Panc1 (cell line): Measurements from ENCODE around the gene FBXW11.

Experiments used
- CTCF ChIP-seq: fragments of 450-650 bp; IDR thresholded peaks from 2 replicates; pipeline ENCODE4 v1.5.1; 2017; ENCODE audit warnings: mild to moderate bottlenecking
- POLR2AphosphoS5 ChIP-seq: IDR thresholded peaks from 2 replicates; pipeline ENCODE4 v1.6.1; 2012; ENCODE audit warnings: mild to moderate bottlenecking, low read depth, low read length, moderate library complexity
- SIN3A ChIP-seq: IDR thresholded peaks from 2 replicates; pipeline ENCODE4 v1.6.1; 2012; ENCODE audit warnings: low read depth, mild to moderate bottlenecking, low read length, moderate library complexity, borderline replicate concordance; ENCODE audit not compliant: insufficient read depth
- TF ChIP-seq, protein P1 (sequence below), 2 experiments: IDR thresholded peaks; 2 replicates each; pipeline ENCODE4 v1.6.1; 2011 to 2012; ENCODE audit warnings: low read depth in 2 of 2, control low read depth in 1 of 2, low read length in 1 of 2, mild to moderate bottlenecking in 1 of 2, moderate library complexity in 1 of 2; ENCODE audit not compliant: insufficient read depth in 1 of 2

- TF ChIP-seq, protein P1, sequence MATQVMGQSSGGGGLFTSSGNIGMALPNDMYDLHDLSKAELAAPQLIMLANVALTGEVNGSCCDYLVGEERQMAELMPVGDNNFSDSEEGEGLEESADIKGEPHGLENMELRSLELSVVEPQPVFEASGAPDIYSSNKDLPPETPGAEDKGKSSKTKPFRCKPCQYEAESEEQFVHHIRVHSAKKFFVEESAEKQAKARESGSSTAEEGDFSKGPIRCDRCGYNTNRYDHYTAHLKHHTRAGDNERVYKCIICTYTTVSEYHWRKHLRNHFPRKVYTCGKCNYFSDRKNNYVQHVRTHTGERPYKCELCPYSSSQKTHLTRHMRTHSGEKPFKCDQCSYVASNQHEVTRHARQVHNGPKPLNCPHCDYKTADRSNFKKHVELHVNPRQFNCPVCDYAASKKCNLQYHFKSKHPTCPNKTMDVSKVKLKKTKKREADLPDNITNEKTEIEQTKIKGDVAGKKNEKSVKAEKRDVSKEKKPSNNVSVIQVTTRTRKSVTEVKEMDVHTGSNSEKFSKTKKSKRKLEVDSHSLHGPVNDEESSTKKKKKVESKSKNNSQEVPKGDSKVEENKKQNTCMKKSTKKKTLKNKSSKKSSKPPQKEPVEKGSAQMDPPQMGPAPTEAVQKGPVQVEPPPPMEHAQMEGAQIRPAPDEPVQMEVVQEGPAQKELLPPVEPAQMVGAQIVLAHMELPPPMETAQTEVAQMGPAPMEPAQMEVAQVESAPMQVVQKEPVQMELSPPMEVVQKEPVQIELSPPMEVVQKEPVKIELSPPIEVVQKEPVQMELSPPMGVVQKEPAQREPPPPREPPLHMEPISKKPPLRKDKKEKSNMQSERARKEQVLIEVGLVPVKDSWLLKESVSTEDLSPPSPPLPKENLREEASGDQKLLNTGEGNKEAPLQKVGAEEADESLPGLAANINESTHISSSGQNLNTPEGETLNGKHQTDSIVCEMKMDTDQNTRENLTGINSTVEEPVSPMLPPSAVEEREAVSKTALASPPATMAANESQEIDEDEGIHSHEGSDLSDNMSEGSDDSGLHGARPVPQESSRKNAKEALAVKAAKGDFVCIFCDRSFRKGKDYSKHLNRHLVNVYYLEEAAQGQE (IDR thresholded peaks at IDR 0.05; ENCODE audit: insufficient read depth in 1 of 2, low read depth in 2 of 2, low read length in 1 of 2), result no peak
- TF ChIP-seq CTCF (no peak), POLR2AphosphoS5 (no peak), SIN3A (no peak)
Observed at GRCh38 chr5:171956887-171957495, 49.4 kb downstream of the FBXW11 start.
